ENCODE data around the gene TUBGCP6.
A peak's percentile ranks its signal among the peaks of the same experiment; 100 is the strongest.

TUBGCP6 gene

GRCh38 chr22:50244420-50245213, at the start of gene TUBGCP6:
TUBGCP6 (minus strand) TSS chr22:50245023; CDS start chr22:50244459, 564 bp downstream.
- H3K4me1 ChIP-seq (ENCODE audit: control insufficient read depth, insufficient read depth, low read length), result peaks cover 4% of the 10 kb centered on the region

GRCh38 chr22:50294319-50294656, 49.5 kb upstream of the TUBGCP6 start:
- Histone ChIP-seq H3K36me3 (ENCODE audit: control insufficient read depth, insufficient read depth, low read length) (peaks cover 18% of the 10 kb centered on the region), H3K27me3 (ENCODE audit: control insufficient read depth, insufficient read depth, low read length) (no peaks in the 10 kb centered on the region), H3K9me3 (ENCODE audit: control insufficient read depth, insufficient read depth, low read length) (no peaks in the 10 kb centered on the region), H3K9ac (ENCODE audit: low read depth, low read length) (peak overlapping the region; percentile 60), H3K4me1 (ENCODE audit: control insufficient read depth, insufficient read depth, low read length) (peaks cover 4% of the 10 kb centered on the region), H3K4me3 (ENCODE audit: low read depth, low read length) (no peak overlapping the region)

More at GRCh38 chr22:50244420-50245213, at the start of gene TUBGCP6:
- peak within 1 kb of the TSS; percentile 97 for H3K9ac ChIP-seq (ENCODE audit: low read depth, low read length)
- no peaks in the 10 kb centered on the region for H3K27me3 ChIP-seq (ENCODE audit: control insufficient read depth, insufficient read depth, low read length)
- no peaks in the 10 kb centered on the region for H3K9me3 ChIP-seq (ENCODE audit: control insufficient read depth, insufficient read depth, low read length)
- peak within 1 kb of the TSS; percentile 93 for H3K4me3 ChIP-seq (ENCODE audit: low read depth, low read length)
- H3K36me3 ChIP-seq (ENCODE audit: control insufficient read depth, insufficient read depth, low read length), result peaks cover 16% of the 10 kb centered on the region

GRCh38 chr22:50293441-50294318, 48.9 kb upstream of the TUBGCP6 start:
- peaks cover 4% of the 10 kb centered on the region for H3K4me1 ChIP-seq (ENCODE audit: control insufficient read depth, insufficient read depth, low read length)
- H3K36me3 ChIP-seq (ENCODE audit: control insufficient read depth, insufficient read depth, low read length), result peaks cover 24% of the 10 kb centered on the region
- no peaks in the 10 kb centered on the region for H3K9me3 ChIP-seq (ENCODE audit: control insufficient read depth, insufficient read depth, low read length)
- peak overlapping the region; percentile 60 for H3K9ac ChIP-seq (ENCODE audit: low read depth, low read length)
- no peaks in the 10 kb centered on the region for H3K27me3 ChIP-seq (ENCODE audit: control insufficient read depth, insufficient read depth, low read length)
- H3K4me3 ChIP-seq (ENCODE audit: low read depth, low read length), result no peak overlapping the region

GRCh38 chr22:50292643-50293440, 48.0 kb upstream of the TUBGCP6 start:
- Histone ChIP-seq H3K9me3 (ENCODE audit: control insufficient read depth, insufficient read depth, low read length) (no peaks in the 10 kb centered on the region), H3K9ac (ENCODE audit: low read depth, low read length) (peak overlapping the region; percentile 37), H3K36me3 (ENCODE audit: control insufficient read depth, insufficient read depth, low read length) (peaks cover 30% of the 10 kb centered on the region), H3K27me3 (ENCODE audit: control insufficient read depth, insufficient read depth, low read length) (no peaks in the 10 kb centered on the region), H3K4me3 (ENCODE audit: low read depth, low read length) (no peak overlapping the region), H3K4me1 (ENCODE audit: control insufficient read depth, insufficient read depth, low read length) (peaks cover 4% of the 10 kb centered on the region)

- no peak overlapping the region for H3K4me3 ChIP-seq (ENCODE audit: low read depth, low read length)
- no peaks in the 10 kb centered on the region for H3K27me3 ChIP-seq (ENCODE audit: control insufficient read depth, insufficient read depth, low read length)
- H3K9me3 ChIP-seq (ENCODE audit: control insufficient read depth, insufficient read depth, low read length), result no peaks in the 10 kb centered on the region
- no peak overlapping the region for H3K9ac ChIP-seq (ENCODE audit: low read depth, low read length)
- H3K4me1 ChIP-seq (ENCODE audit: control insufficient read depth, insufficient read depth, low read length), result peaks cover 4% of the 10 kb centered on the region
- peaks cover 43% of the 10 kb centered on the region for H3K36me3 ChIP-seq (ENCODE audit: control insufficient read depth, insufficient read depth, low read length)
Observed at GRCh38 chr22:50289942-50290630, 45.3 kb upstream of the TUBGCP6 start.

GRCh38 chr22:50289151-50289941, 44.5 kb upstream of the TUBGCP6 start:
- Histone ChIP-seq H3K36me3 (ENCODE audit: control insufficient read depth, insufficient read depth, low read length) (peaks cover 44% of the 10 kb centered on the region), H3K4me1 (ENCODE audit: control insufficient read depth, insufficient read depth, low read length) (peaks cover 4% of the 10 kb centered on the region), H3K4me3 (ENCODE audit: low read depth, low read length) (no peak overlapping the region), H3K9me3 (ENCODE audit: control insufficient read depth, insufficient read depth, low read length) (no peaks in the 10 kb centered on the region), H3K27me3 (ENCODE audit: control insufficient read depth, insufficient read depth, low read length) (no peaks in the 10 kb centered on the region), H3K9ac (ENCODE audit: low read depth, low read length) (no peak overlapping the region)

GRCh38 chr22:50287731-50288130, 42.9 kb upstream of the TUBGCP6 start:
- Histone ChIP-seq H3K4me1 (ENCODE audit: control insufficient read depth, insufficient read depth, low read length) (no peaks in the 10 kb centered on the region), H3K4me3 (ENCODE audit: low read depth, low read length) (no peak overlapping the region), H3K36me3 (ENCODE audit: control insufficient read depth, insufficient read depth, low read length) (peaks cover 57% of the 10 kb centered on the region), H3K9me3 (ENCODE audit: control insufficient read depth, insufficient read depth, low read length) (no peaks in the 10 kb centered on the region), H3K27me3 (ENCODE audit: control insufficient read depth, insufficient read depth, low read length) (no peaks in the 10 kb centered on the region), H3K9ac (ENCODE audit: low read depth, low read length) (no peak overlapping the region)

GRCh38 chr22:50286701-50287318, 42.0 kb upstream of the TUBGCP6 start:
- Histone ChIP-seq H3K4me3 (ENCODE audit: low read depth, low read length) (no peak overlapping the region), H3K9me3 (ENCODE audit: control insufficient read depth, insufficient read depth, low read length) (no peaks in the 10 kb centered on the region), H3K9ac (ENCODE audit: low read depth, low read length) (no peak overlapping the region), H3K27me3 (ENCODE audit: control insufficient read depth, insufficient read depth, low read length) (no peaks in the 10 kb centered on the region), H3K36me3 (ENCODE audit: control insufficient read depth, insufficient read depth, low read length) (peaks cover 65% of the 10 kb centered on the region), H3K4me1 (ENCODE audit: control insufficient read depth, insufficient read depth, low read length) (no peaks in the 10 kb centered on the region)

GRCh38 chr22:50286275-50286674, 41.5 kb upstream of the TUBGCP6 start:
- Histone ChIP-seq H3K9me3 (ENCODE audit: control insufficient read depth, insufficient read depth, low read length) (no peaks in the 10 kb centered on the region), H3K4me1 (ENCODE audit: control insufficient read depth, insufficient read depth, low read length) (no peaks in the 10 kb centered on the region), H3K36me3 (ENCODE audit: control insufficient read depth, insufficient read depth, low read length) (peaks cover 70% of the 10 kb centered on the region), H3K4me3 (ENCODE audit: low read depth, low read length) (no peak overlapping the region), H3K9ac (ENCODE audit: low read depth, low read length) (no peak overlapping the region), H3K27me3 (ENCODE audit: control insufficient read depth, insufficient read depth, low read length) (no peaks in the 10 kb centered on the region)

- Histone ChIP-seq H3K9me3 (ENCODE audit: control insufficient read depth, insufficient read depth, low read length) (no peaks in the 10 kb centered on the region), H3K4me3 (ENCODE audit: low read depth, low read length) (no peak overlapping the region), H3K27me3 (ENCODE audit: control insufficient read depth, insufficient read depth, low read length) (no peaks in the 10 kb centered on the region), H3K4me1 (ENCODE audit: control insufficient read depth, insufficient read depth, low read length) (no peaks in the 10 kb centered on the region), H3K36me3 (ENCODE audit: control insufficient read depth, insufficient read depth, low read length) (peaks cover 71% of the 10 kb centered on the region), H3K9ac (ENCODE audit: low read depth, low read length) (no peak overlapping the region)
Observed at GRCh38 chr22:50285568-50286229, 40.9 kb upstream of the TUBGCP6 start.

Data from iPS-15b (cell line).